Effector memory CD4-positive, alpha-beta T cell (primary cell): ENCODE results near the gene GJC2.

ENCODE experiments used
- DNase-seq, 3 donors: peaks; one replicate each; pipeline ENCODE4 v3.0.0-alpha.2; 2020
- H3K27ac ChIP-seq: 2 replicates; pipeline ENCODE4 v1.7.0; 2013; ENCODE audit warnings: mild to moderate bottlenecking, low read length, moderate library complexity; ENCODE audit not compliant: insufficient read depth, poor library complexity, severe bottlenecking
- H3K27me3 ChIP-seq: replicated peaks from 2 replicates; pipeline ENCODE4 v1.7.0; 2013; ENCODE audit warnings: mild to moderate bottlenecking, low read length; ENCODE audit not compliant: insufficient read depth, control insufficient read depth, poor library complexity, severe bottlenecking
- H3K36me3 ChIP-seq: 2 replicates; pipeline ENCODE4 v1.7.0; 2013; ENCODE audit warnings: mild to moderate bottlenecking, low read length, moderate library complexity; ENCODE audit not compliant: control insufficient read depth, insufficient read depth
- H3K4me1 ChIP-seq: 2 replicates; pipeline ENCODE4 v1.7.0; 2013; ENCODE audit warnings: low read length, mild to moderate bottlenecking; ENCODE audit not compliant: control insufficient read depth, insufficient read depth, poor library complexity, severe bottlenecking
- H3K4me3 ChIP-seq: 2 replicates; pipeline ENCODE4 v1.7.0; 2013; ENCODE audit warnings: low read length, low read depth, mild to moderate bottlenecking; ENCODE audit not compliant: insufficient read depth, poor library complexity, severe bottlenecking
- H3K9me3 ChIP-seq: 2 replicates; pipeline ENCODE4 v1.7.0; 2013; ENCODE audit warnings: mild to moderate bottlenecking, low read length, moderate library complexity; ENCODE audit not compliant: control insufficient read depth

Gene GJC2

DNA sequence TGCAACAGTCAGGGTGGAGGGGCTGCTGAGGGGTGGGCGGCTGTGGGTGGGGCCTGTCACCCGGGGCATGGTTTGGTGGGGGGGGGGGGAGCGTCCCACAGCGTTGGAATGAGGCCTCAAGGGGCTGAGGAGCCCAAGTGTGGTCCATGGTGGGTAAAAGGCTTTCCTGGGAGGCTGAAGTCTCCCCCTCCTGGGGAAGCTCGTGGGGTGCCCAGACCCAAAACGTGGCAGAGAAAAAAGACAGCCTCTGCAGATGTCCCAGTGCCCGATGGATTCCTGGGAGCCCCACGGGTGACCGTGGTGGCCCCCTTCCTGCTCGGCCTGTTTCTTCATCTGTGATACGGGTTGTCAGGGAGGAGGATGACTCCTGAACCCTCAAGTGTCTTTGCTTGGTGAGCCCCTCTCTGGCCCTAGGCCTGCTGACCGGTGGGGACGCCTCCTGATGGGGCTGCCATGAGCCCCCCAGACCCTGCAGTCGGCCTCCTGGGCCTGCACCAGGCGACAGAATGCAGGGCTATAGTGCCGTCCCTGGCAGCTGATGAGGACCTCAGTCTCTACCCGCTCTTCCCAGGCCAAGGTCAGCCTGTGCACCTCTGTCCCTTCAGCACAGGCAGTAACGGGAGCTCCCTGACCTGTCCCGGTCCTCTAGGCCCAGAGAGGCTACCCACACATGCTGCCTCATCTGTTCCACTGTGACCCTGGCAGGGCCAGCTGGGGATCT lies 59.3 kb downstream of the GJC2 start:
- no peak overlapping the region for H3K4me3 ChIP-seq
- no peaks in the 10 kb centered on the region for H3K36me3 ChIP-seq
- H3K9me3 ChIP-seq = no peaks in the 10 kb centered on the region
- no peaks in the 10 kb centered on the region for H3K27me3 ChIP-seq
- no peaks in the 10 kb centered on the region for H3K4me1 ChIP-seq
- H3K27ac ChIP-seq = no peak overlapping the region
- DNase-seq = no peak
